ENCODE data around the gene WDR64. TPM values are rescaled to one million over a fixed set of nuclear protein-coding genes. Genes with fewer than 3 reads are reported as not detected.
"Not testable (repeated sequence)": the region's sequence is repeated elsewhere in the genome, so short reads cannot be mapped to it uniquely, and the experiment has no call there.

WDR64 gene
- total and polyA plus RNA-seq, 2 experiments from 2014 or later = not detected

GRCh38 chr1:241681861-241682448, 29.9 kb downstream of the WDR64 start:
- H3K4me3 ChIP-seq; H3K4me2 ChIP-seq; H3K27ac ChIP-seq (ENCODE audit: low read depth); ATAC-seq; H2AFZ ChIP-seq; DNase-seq (ENCODE audit: low spot score); H3K9me3 Mint-ChIP-seq; H3K4me1 ChIP-seq (ENCODE audit: insufficient read depth); H3K36me3 ChIP-seq (ENCODE audit: insufficient read depth); H3K27ac Mint-ChIP-seq; H3K36me3 Mint-ChIP-seq (ENCODE audit: low read depth); H3K4me1 Mint-ChIP-seq; H3K27me3 Mint-ChIP-seq (ENCODE audit: insufficient read depth, low read depth, poor library complexity); H3K27me3 ChIP-seq (ENCODE audit: insufficient read depth); H3K79me2 ChIP-seq (replicated peaks; ENCODE audit: insufficient read depth); H3K4me3 Mint-ChIP-seq; H3K9me2 ChIP-seq (ENCODE audit: insufficient read depth); H4K20me1 ChIP-seq (replicated peaks; ENCODE audit: insufficient read depth); H3F3A ChIP-seq (replicated peaks; ENCODE audit: low read depth): not testable (repeated sequence)

GRCh38 chr1:241682921-241683320, 30.8 kb downstream of the WDR64 start:
- H3K27ac ChIP-seq (ENCODE audit: low read depth) = no peak overlapping the region
- H3K36me3 ChIP-seq (ENCODE audit: insufficient read depth) = no peaks in the 10 kb centered on the region
- H3K9me2 ChIP-seq (ENCODE audit: insufficient read depth) = no peaks in the 10 kb centered on the region; the same call in 1 of the 2 replicates
- no peaks in the 10 kb centered on the region for H3K4me1 ChIP-seq (ENCODE audit: insufficient read depth)
- H3K4me3 ChIP-seq = no peak overlapping the region
- H3K4me1 Mint-ChIP-seq = no peaks in the 10 kb centered on the region
- no peaks in the 10 kb centered on the region for H3K79me2 ChIP-seq (replicated peaks; ENCODE audit: insufficient read depth)
- no peaks in the 10 kb centered on the region for H3F3A ChIP-seq (replicated peaks; ENCODE audit: low read depth)
- H3K27me3 Mint-ChIP-seq (ENCODE audit: insufficient read depth, low read depth, poor library complexity) = no peaks in the 10 kb centered on the region
- no peak for TF ChIP-seq CTCF (conservative IDR thresholded peaks at IDR 0.05; ENCODE audit: low read depth in 2 of 2)
- no peak for TF ChIP-seq POLR2AphosphoS5 (IDR thresholded peaks at IDR 0.05; ENCODE audit: low read depth)
- TF ChIP-seq EZH2 (IDR thresholded peaks at IDR 0.05; ENCODE audit: low read depth, unreplicated experiment) = no peak
- no peak for TF ChIP-seq ETS1 (IDR thresholded peaks at IDR 0.05)
- TF ChIP-seq REST (IDR thresholded peaks at IDR 0.05; ENCODE audit: unreplicated experiment) = no peak
- TF ChIP-seq EZH2phosphoT487 (IDR thresholded peaks at IDR 0.05; ENCODE audit: unreplicated experiment) = no peak
- TF ChIP-seq JUNB (IDR thresholded peaks at IDR 0.05; ENCODE audit: unreplicated experiment) = no peak
- ATAC-seq = no peak
- H3K27ac Mint-ChIP-seq = no peak overlapping the region
- no peak overlapping the region for H2AFZ ChIP-seq
- H4K20me1 ChIP-seq (replicated peaks; ENCODE audit: insufficient read depth) = no peaks in the 10 kb centered on the region
- H3K27me3 ChIP-seq (ENCODE audit: insufficient read depth) = no peaks in the 10 kb centered on the region
- H3K36me3 Mint-ChIP-seq (ENCODE audit: low read depth) = no peaks in the 10 kb centered on the region
- no peaks in the 10 kb centered on the region for H3K9me3 Mint-ChIP-seq
- no peak overlapping the region for H3K4me2 ChIP-seq
- no peak for DNase-seq (ENCODE audit: low spot score)
- no peak overlapping the region for H3K4me3 Mint-ChIP-seq
